Glomerular endothelial cell (primary cell): ENCODE measurements around the gene HES5. TPM values are rescaled to one million over a fixed set of nuclear protein-coding genes. Genes with fewer than 3 reads are reported as not detected.
"Not testable (repeated sequence)": the region's sequence is repeated elsewhere in the genome, so short reads cannot be mapped to it uniquely, and the experiment has no call there.

Experiments used
- DNase-seq: peaks from one replicate; pipeline ENCODE4 v3.0.0-alpha.2; 2011; ENCODE audit warnings: low read depth, low spot score; ENCODE audit errors: extremely low read depth
- total RNA-seq: library from RNA; depleted of rRNA; stranded (reverse); fragments of >200 nt; gene quantifications from 2 replicates; pipeline ENCODE4 v1.2.3, GENCODE V29; 2015

Gene HES5, protein sequence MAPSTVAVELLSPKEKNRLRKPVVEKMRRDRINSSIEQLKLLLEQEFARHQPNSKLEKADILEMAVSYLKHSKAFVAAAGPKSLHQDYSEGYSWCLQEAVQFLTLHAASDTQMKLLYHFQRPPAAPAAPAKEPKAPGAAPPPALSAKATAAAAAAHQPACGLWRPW
- total RNA-seq, result not detected in 2 replicates

DNA sequence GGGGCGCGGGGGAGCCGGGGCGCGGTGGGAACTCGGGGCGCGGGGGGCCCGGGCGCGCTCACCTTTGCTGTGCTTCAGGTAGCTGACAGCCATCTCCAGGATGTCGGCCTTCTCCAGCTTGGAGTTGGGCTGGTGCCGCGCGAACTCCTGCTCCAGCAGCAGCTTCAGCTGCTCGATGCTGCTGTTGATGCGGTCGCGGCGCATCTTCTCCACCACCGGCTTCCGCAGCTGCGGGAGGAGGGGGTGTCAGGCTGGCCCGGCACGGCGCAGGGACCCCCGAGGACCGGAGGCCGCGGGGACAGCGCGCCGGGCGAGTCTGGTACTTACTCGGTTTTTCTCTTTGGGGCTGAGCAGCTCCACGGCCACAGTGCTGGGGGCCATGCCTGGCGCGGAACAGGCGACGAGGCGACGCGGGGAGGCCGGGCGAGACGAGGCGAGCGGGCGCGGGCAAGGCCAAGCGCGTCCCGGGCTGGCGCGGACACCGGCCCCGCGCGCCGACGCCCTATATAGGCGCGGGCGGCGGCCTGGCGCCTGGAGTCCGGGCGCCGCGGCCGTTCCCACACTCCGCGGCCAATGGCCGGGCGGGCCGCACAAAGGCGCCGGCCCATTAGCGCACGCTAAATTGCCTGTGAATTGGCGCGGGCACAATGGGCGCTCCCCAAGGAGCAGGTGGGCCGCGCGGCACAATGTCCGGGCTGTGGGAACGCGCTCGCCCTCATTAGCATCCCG, at the start of gene HES5:
Gene HES5 (minus strand): TSS at position 480 of the 729 bp plus-strand sequence. CDS start 99 bp downstream, at position 381.
- no peak for DNase-seq

DNA sequence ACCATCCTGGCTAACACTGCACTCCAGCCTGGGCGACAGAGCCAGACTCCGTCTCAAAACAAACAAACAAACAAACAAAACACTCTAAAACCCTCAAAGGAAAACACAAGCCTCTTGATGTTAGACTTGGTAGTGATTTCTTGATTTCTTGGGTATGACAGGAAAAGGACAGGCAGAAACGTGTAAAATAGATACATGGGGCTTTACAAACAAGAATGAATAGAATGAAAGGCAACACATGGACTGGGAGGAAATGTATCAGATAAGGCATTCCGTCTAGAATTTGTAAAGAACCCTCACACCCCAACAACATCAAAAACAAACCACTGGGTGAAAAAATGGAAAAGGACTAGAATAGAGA, 48.7 kb upstream of the HES5 start:
- no peak for DNase-seq

DNA sequence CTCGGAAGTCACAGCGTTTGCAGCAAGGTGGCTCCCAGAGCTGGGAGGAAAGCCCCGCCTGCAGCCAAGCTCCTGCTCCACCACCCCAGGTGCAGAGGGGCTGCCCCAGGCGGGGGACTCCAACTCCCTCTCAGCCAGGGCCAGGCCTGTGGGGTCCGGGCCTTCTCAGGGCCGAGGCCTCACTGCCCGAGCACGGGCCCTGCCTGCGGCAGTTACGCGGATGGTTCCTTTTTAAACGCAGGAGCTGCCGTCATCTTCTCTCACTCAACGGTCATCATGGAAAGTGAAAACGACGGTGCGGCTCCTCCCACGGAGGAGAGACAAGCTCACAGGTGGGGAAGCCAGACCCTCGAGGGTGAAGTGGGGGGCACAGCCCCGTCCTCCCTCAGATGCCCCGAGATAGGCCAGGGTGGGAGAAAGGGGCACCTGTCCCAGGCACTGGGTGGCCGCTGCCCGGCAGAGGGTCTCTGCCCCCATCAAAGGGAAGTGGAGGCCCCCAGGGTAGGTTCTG, 47.6 kb upstream of the HES5 start:
- DNase-seq, result not testable (repeated sequence)

DNA sequence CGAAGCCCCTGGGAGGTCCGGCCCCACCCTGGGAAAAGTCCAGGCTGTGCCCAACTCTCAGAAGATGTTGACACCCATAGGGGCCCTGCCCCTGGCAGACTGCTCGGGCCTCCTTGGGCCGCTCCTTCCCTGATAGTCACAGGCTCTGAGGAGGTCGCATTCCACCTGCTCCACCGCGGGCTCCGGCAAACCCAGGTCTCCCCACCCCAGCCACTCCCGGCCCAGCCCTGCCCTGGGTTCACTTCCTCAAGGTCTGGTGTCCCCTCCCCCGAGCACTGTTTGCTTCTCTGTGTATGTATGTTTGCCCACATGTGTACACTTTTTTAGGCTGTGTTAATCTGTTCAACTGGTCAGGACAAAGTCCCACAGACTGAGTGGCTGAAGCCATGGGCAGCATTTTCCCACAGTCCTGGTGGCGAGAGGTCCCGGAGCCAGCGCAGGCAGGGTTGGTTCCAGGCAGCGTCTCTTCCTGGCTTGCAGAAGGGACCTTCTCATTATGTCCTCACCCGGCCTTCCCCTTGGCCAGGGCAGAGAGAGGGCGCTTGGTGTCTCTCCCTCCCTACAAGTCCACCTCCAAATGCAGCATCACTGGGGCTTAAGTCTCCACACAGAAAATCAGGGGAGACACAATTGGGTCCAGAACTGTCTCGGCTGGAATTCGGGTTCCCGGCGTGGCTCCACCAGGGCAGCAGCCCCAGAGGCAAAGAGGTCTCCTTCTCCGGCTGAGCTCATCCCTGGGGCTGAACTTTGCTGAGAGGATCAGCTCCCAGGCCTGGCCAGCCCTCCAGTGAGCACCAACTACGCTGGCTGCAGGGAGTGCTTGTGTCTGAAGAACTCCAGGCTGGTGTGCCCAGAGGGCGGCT, 46.0 kb upstream of the HES5 start:
- no peak for DNase-seq

DNA sequence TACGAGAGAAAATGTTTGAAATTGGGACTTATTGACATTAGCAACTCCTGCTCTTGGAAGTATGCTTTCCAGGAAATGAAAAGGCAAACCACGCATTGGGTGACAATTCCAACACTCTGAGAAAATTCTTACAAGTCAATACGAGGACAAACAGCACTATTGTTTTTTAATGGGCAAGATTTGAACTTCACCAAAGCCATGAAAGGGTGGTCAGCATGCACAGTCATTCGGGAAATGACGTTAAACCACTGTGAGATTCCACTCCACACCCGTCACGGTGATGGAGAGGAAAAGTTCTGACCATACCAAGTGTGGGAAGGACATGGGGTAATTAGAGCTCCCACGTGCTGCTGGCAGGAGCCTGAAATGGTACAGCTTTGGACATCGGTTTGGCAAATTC, 44.3 kb upstream of the HES5 start:
- no peak for DNase-seq

DNA sequence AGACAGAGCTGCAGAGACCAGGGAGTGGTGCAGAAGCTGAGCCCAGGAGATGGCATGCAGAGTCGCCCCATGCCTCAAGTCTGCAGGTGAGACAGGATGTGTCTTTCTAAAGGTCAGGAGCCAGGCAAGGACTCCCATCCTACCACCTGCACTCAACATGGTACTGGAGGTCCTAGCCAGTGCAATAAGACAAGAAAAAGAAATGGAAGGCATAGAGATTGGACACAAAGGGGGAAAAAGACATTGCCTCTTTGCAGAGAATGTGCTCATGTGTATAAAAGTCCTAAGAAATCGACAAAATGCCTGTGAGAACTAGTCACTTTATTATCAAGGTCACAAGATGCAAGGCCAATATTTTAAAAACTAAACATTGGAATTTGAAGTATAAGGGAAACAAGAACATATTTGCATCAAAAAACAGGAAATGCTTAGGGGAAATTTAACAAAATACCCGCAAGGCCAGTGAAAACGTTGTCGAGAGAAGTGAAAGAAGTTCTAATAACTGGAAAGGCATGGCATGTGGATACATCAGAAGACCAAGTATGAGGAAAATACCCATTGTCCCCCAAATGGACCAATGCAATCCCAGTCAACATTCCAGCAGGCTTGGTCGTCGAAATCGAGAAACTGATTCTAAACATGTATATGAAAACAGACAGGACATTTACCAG, 43.3 kb upstream of the HES5 start:
- DNase-seq, result no peak

DNA sequence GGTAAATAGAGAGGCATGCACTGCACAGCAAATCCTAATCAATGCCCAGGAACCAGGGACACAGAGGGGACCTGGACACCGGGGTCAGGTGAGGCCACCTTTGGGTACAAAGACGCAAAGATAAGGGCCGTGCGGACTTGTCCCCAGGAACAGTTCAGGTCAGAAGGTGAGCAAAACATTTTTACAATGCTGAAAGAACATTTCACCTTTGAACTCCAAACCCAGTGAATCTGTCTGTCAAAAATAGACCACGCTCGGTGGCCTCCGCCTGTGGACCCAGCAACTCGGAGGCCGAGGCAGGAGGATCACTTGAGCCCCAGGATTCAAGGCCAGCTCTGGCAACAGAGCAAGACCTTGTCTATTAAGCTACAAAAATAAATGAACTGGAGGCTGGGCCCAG, 41.3 kb upstream of the HES5 start:
- DNase-seq, result no peak

DNA sequence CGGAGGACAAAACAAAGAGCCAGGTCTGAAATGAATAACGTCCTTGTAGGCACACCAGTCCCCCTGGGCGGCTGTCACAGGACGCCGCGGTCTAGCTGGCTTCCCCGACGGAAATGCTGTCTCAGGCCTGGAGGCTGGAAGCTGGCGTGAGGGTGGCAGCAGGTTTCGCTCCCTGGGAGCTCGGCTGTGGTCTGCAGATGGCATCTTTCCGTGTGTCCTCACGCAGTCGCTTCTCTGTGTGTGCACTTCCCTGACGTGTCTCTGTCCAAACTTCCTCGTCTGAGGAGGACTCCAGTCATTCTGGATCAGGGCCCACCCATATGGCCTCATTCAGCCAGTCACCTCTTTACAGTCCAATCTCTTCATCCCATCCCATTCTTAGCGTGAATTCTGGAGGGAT, 40.3 kb upstream of the HES5 start:
- DNase-seq, result no peak

DNA sequence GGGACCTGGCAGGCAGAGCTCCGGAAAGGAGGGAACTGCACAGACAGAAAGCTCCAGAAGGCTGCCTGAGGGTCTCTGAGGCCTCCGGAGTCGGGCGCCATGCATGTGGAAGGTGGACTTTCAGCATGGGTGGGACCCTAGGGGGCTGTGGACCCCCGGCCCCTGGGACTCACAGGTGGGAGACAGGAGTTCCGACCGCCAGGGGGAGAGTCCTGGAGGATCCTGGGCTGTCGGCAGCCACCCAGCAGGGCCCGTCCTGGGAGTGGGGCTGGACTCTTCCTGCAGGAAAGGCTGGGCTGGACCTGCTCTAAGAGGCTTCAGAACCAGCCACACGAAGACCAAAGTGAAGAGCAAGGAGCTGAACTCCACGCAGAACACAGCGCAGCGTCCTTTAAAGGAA, 39.6 kb upstream of the HES5 start:
- not testable (repeated sequence) for DNase-seq

DNA sequence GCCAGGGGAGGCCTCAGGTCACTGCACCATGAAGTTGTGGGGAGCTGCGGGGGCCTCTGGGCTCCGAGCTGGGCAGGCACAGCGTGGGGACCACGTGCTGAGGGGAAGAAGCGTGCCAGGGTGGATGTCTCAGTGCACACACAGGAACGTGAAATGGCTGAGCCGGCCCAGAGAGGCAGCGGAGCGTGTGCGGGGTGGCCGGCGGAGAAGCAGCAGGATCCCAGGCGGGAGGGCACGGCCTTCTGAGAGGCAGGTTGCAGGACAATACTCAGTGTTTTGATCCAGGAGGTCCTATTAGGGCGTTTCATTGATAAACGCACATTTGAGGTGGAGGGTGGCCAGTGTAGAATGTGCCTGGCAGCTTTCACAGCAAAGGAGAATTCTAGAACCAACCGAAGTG, 39.0 kb upstream of the HES5 start:
- no peak for DNase-seq

DNA sequence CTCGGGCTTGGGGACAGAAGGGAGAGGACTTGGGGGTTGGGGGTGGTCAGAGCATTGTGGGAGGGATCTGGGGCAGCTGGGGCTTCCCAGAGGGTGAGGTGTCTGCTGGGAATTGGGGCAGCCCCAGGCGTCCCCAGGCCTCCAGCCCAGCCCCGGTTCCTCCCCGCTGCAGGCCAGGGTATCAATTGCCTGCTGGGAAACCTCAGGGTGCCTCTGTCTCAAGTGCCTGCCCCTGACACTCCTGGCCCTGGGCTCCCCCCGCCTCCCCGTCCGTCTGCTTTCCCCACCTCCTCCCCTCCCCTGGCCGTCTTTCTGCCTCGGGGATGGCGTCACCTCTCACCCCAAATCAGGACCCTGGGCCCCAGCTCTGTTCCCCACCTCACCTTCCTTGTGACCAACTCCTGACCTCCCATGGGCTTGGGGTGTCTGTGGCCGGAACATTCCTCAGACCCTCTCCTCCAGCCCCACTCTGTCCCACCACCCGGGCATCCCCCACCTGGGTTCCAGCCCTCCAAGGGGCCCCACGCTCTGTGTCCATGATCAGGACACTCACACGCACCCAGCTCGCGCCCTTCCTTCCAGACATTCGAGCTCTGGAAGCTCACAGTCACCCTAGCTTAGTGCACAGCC, 38.2 kb upstream of the HES5 start:
- not testable (repeated sequence) for DNase-seq

DNA sequence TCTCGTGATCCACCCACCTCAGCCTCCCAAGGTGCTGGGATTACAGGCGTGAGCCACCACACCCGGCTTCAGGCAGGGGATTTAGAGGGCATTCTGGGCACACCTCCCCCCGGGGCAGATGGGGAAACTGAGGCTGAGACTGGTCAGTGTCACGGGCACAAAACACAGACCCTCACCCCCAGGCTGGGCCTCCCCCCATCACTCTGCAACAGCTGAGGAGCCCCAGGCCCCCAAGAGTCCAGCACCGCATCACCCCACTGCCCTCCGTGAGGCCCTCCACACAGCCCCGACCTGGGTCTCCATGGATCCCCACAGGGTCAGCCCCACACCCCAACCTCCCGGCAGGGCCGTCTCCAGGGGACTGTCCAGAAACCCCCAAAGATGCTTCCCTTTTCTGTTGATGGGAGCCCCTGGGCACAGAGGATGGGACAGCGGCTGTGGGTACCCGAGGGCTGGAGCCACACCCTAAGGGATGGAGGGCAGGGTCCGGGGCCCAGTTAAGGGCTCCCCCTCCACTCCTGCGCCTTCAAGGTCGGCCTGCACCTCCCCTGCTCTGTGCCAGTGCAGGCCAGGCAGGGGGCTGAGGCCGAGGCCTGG, 37.1 kb upstream of the HES5 start:
- no peak for DNase-seq

DNA sequence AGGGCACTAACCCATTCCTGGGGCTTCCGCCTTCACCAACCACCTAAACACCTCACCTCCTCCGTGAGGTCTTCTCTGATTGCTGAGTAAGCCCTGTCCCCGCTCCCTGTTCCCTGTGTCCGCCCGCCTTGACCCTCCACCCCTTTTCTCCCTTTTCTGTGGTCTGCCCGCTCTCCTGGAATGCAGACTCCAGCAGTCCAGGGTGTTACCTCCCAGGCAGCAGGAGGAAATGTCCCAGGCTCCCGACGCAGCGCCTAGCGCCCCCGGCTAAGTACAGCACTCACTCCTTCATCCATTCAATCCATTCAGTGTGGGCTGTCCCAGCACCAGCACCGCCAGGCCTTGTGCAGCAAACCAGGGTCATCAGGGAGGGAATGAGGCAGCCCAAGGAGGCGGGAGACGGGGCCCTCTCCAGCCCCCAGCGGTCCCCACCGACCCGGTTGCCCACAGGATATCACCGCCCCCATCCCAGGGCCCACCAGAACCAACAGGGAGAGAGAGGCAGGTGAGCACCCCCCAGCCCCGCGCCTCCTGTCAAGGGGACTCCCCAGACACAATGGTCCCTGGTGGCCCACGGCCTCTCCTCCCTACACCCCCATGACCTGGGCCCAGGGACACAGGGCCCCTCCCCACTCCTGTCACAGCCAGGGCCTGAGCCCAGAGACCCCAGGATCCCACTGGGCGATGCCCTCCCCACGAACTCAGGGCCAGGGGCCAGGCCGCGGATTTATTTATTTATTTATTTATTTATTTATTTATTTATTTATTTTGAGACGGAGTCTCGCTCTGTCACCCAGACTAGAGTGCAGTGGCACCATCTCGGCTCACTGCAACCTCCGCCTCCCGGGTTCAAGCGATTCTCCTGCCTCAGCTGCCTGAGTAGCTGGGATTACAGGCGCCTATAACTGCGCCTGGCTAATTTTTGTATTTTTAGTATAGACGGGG, 36.3 kb upstream of the HES5 start:
- no peak for DNase-seq

DNA sequence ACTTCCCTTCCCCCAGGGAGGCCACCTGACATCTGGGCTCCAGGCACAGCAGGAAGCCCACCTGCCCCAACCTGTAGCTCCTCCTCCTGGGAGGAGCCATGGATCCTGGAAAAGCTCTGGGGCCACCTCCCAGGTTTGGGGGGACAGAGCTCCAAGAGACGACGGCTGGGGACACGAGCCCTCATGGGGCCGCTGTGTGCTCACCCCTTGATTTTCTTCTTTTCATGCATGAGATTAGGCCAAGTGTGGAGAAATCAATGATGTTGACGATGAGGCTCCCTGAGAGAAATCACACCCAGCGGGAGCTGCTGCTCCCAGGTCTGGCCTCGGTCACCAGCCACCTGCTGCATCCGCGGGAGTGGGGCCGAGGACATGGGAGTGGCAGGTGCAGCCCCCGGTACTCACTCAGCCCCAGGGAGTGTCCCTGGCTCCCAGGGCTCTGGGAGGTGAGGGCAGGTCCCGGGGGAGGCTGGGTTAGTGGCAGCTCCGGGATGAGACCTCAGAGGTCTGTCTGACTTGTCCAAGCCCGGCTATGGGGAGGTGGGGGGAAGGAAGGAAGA, 34.8 kb upstream of the HES5 start:
- no peak for DNase-seq

DNA sequence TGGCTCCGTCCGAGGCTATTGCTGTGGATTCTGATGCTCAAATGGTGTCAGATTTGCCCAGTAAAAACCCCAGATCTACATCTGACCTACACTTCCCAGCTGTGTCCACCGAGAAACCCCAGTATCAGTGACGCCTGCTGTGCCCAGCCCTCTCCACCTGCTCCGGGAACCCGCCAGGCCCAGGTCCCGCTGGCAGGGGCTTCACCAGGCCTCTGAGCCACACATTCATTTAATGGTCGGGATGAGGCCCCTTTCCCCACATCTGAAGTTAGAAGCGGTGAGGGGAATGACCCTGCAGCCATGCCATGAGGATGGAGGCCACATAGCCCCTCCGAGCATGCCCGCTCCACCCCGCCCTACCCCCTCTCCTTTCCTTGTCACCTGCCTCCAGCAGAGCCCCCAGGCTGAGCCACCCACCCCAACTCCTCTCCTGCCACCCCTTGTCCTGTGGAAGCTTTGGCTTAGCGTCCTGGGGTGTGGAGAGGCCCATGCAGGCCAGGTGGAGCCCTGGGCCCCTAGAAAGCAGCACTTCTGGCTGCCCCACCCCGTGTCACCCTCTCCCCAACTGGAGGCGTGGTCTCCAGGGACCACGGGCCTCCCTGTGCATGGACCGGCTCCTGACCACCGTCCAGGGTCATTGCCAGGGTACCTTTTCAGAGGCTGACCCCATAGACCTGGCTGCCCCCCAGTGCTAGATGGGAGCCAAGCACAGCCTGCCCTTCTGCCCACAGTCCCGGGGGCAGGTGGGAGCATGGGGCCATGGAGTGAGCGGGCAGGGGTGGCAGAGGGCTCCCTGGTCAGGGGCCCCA, 34.1 kb upstream of the HES5 start:
- DNase-seq, result no peak

DNA sequence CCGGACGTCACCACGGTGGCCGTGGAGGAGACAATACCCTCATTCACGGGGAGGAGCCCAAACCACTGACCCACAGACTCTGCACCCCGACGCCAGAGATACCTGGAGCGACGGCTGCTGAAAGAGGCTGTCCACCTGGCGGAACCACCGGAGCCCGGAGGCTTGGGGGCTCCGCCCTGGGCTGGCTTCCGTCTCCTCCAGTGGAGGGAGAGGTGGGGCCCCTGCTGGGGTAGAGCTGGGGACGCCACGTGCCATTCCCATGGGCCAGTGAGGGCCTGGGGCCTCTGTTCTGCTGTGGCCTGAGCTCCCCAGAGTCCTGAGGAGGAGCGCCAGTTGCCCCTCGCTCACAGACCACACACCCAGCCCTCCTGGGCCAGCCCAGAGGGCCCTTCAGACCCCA, 33.1 kb upstream of the HES5 start:
- no peak for DNase-seq

DNA sequence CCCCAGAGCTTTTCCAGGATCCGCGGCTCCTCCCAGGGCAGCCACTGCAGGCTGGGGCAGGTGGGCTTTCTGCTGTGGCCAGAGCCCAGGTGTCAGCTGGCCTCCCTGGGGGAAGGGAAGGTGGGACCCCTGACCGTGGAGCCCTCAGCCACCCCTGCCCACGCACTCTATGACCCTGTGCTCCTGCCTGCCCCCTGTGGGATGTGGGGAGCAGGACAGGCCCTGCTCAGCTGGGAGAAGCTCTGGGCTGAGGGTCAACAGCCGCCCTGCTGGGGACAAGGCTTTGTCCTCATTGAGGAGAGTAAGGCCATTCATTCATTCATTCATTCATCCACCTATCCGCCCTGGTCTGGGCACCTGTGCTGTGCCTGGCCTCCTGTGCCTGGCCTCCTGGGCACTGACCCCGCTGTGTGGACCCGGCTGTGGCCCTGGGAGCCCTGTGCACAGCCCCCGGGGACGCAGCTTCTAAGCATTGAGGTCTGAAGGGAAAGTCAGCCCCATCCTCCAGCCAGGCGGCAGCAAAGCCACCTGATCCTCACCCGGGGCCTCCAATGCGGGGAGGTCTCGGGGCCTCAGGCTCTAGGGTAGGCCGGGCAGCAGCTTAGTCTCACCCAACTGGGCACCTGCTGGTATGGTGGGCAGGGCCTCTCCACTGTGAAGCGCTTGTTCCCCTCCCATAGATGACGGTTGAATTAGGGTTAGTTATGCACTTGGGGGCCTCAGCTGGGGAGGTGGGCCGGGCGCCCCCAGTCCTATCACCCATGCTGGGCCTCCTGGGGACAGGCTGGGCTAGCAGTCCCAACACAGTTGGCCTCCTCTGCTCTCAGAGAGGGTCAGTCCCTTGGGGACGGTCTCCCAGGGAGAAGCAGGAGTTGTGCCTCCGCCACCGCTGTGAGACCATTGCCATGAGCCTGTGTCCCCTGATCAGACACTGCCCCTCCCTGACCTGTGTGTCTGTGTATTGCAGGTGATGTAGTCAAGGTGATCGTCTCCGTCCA, 32.1 kb upstream of the HES5 start:
- DNase-seq, result no peak
